ENCODE measurements around the gene TMEM19. TPM values are rescaled to one million over a fixed set of nuclear protein-coding genes. Genes with fewer than 3 reads are reported as not detected.

Gene TMEM19
- 39.3 TPM for total RNA-seq

DNA sequence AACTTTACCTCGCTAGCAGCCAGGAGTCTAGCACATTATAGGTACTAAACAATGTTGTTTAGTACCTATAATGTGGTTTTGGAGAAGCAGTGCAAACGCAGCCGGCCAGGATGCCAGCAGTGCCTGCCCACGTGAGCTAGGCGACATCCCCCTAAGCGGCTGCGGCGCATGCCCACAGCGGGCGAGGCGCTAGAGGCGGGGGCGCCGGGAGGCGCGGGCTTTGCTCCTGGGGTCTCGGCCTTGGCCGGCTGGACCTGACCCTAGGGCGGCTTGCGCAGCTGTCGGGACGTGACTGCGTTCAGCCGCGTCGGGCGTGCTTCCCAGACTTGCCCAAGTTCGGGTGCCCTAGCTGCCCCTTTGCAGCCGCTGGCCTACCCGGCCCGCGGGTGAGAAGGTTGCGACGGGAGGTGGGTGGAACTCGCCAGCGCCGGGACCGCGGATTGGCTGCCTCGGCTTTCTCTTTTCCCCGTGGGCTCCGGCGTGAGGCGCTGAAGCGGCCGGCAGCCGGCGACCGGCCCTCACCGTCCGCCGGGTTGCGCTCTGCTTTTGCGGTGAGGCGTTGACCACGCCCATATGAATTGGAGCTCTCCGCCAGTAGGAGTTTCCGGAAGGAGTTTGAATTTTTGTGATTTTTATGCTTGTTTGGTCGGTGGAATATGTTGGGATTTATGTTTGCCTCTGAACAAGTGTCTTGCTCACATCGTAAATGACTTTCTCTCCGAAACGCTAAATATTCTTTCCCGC lies at the start of gene TMEM19:
Gene TMEM19 (plus strand): TSS at position 169 of the 744 bp plus-strand sequence. CDS start 599 bp downstream, outside the sequence.
- peak; percentile 91 for DNase-seq (ENCODE audit: low spot score)

DNA sequence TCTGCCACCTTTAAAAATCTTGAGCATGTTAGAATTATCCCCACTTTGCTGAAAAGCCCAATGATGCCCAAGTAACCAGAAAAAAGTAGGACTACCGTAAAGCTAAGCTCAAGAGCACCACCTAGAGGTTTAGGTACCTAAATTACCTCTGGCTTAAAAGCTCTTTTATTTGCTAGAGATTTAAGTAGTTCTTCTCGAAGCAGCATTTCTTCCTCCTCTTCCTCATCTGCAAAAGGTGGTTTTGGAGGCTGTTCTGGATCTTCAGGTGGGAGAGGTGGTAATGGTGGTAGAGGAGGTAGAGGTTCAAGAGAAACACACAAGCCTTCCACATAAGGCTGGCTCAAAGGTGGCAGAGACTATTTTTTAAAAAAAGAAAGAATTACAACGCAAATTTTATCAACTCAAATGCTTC lies 49.2 kb upstream of the TMEM19 start:
- no peak for DNase-seq (ENCODE audit: low spot score)

DNA sequence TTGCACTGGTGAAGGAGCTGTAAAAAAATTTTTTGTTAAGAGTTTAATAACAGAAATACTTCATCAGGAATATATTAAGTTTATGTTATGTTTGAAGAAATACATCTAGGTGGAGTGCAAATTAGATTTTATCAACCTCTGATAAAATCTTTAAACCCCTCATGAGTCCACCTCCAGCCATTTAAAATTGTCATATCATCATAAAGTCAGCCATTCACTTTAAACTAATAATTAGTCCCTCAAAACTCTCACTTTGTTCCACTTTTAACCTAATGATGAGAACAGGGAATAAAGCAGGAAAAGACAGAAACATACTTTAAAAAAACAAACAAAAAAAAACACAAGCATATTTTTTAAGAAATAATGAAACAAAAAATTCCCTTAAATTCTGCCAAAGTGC lies 47.4 kb upstream of the TMEM19 start:
- DNase-seq (ENCODE audit: low spot score) = no peak

DNA sequence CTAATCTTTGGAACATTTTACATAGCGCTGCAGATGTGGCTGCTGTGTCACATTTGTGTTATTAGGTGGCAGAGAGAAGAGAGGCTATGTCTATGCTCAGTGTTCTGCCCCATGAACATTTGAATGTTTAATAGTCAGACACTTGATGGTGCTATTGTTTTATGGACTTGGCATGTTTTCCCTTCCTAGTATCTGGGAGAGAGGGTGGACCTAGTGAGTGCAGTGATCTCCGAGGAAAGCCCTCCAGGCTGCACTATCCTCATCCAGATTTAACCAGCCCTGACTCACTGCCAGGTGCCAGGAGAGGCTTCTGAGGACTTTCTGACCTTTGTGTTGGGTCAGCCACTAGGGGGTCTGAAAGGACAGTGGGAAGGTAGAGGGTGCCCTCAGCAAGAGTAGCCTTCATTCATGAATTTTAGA lies 46.5 kb upstream of the TMEM19 start:
- no peak for DNase-seq (ENCODE audit: low spot score)

DNA sequence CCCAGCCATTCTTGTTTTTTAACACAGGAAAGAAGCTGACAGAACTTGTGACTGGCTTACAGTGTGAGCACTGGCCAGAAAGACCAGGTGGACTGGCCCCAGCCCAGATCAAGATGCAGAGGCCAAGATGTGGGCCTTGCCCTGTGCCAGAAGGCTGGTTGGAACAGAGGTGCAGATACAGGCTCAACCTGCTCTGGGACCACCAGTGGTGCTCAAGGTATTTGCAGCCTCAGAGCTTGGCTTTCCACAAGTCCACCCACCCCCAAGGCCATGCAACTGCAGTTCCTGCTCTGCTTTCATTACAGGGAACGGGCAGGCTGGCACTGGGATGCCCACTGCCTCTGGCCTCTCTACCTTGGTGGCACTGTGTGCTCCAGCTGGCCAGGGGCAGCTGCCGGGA lies 45.6 kb upstream of the TMEM19 start:
- DNase-seq (ENCODE audit: low spot score) = no peak

DNA sequence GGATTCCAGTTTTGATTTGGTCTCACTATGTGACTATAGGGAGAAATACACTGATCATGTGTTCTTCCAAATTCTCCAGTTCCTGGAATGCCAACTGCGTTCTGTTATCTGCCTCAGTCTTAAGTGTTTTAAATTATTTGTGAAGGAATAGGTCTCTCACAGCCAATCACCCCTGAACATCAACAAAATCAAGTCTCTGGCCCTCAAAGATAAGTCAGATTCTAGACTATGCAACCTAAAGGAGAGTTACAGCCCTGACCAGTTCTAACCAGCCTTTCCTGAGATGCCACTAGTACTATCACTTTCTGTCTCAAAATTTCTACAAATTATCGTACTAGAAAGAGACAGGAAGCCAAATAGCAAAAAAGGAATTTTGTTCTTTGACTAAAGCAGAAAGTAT lies 44.5 kb upstream of the TMEM19 start:
- DNase-seq (ENCODE audit: low spot score) = no peak

DNA sequence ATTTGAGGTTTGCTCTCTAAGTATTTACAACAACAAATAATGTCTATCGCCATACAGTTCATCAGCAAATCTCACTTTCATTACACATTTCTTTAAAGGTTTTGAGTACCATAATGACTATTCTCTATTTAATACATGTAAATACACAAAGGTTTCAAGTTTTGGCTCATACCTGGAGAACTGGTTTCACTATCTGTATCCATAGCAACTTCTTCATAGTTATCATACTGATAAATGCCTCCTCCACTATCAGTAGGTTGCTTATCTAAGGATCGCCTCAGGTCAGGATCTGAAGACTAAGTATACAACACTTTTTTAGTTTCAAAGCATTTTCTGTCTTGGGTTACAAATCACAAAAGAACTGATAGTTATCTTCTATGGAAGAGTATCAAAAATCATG lies 43.6 kb upstream of the TMEM19 start:
- DNase-seq (ENCODE audit: low spot score) = no peak

DNA sequence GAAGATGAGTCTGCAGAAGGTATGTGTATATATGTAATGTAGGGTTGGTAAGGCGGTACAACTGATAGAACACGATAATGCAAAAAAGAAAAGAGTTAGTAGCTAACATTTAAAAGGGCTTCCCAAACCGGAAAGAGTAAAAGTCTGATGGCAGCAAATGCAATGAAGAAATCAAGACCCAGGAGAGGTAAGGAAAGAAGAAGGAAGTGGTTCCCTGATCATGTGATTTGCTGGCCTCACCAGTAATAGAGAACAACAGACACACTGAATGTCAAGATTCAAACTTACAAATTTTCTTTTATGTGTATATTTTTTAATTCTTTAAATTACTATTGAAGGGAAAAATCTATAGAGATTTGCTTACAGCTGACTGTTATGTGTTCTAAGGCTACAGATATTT lies 40.6 kb upstream of the TMEM19 start:
- no peak for DNase-seq (ENCODE audit: low spot score)

DNA sequence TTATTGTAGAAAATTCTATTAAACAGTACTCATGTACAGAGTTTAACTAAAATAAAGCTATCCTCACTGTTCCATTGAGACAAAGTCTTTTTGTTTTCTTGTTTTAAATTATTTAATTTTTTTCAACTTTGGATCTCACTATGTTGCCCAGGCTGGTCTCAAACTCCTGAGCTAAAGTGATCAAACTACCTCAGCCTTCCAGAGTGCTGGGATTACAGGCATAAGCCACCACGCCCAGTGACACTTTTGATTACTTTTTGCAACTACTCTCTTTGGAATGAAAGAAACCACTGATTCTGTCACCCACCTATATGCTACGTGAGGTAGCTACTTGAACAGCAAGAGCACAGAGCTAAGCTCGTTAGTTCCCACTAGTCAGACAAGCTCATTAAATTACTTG lies 39.4 kb upstream of the TMEM19 start:
- DNase-seq (ENCODE audit: low spot score) = no peak

DNA sequence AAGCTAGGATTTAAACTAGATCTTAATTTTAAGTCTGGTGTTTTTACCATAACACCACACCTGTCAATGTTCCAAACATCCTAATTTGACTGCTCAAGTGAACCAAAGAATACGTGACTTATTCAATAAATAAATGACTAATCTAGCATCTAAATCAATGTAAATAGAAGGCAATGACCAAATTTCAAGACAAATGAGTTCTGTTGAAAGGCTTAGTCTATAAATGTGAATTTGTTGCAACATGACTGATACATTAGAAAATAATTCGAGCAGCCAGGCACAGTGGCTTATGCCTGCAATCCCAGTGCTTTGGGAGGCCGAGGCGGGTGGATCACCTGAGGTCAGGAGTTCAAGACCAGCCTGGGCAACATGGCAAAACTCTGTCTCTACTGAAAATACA lies 37.3 kb upstream of the TMEM19 start:
- no peak for DNase-seq (ENCODE audit: low spot score)

DNA sequence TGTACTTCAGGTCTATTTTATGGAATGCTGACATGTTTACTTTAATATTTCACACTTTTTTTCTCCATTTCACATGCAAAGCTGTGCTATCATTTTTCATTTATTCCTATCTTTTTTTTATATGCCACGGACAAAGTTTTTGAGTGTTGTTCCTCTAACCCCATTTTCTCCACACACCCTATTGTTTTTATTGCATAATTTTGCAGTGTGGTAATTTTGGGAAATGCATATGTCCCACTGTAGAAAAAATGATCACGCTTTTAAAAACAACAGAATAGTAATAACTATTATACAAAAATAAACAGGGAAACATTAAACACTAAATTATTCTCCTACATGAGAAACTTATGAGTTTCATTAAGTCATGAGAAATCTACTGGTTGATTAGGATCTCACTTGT lies 36.5 kb upstream of the TMEM19 start:
- no peak for DNase-seq (ENCODE audit: low spot score)

DNA sequence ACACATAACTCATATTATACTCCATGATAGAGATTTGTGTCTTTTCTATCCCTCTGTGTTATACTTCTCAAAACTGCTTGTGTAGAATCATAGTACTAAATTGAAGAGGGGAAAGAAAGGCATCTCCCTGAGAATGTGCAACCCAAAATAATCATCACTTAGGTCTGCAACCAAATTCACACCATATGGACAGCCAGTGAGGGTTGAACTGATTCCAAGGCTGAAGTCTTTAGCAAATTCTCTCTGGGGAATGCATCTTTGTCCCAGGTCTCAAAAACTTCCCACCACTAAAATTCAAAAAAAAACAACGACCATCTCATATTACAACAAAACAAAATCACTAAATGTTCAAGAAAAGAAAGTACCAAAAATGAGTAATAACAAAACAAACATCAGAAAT lies 33.2 kb upstream of the TMEM19 start:
- DNase-seq (ENCODE audit: low spot score) = no peak

DNA sequence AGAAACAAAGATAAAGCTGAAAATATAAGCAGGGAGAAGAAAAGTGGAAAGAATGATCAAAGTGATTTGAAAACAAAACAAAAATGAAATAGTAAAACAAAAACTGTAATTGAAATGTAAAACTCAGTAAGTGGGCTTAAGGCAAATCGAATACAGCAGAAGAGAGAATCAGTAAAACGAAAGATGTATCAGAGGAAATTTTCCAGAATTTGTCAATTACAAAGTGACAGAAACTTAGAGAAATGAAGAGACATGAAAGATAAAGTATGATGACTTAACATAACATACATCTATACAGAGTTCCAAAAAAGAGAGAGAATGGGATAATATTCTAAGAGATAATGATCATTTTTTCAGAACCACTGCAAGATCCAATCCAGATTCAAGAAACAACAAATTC lies 32.7 kb upstream of the TMEM19 start:
- DNase-seq (ENCODE audit: low spot score) = no peak

DNA sequence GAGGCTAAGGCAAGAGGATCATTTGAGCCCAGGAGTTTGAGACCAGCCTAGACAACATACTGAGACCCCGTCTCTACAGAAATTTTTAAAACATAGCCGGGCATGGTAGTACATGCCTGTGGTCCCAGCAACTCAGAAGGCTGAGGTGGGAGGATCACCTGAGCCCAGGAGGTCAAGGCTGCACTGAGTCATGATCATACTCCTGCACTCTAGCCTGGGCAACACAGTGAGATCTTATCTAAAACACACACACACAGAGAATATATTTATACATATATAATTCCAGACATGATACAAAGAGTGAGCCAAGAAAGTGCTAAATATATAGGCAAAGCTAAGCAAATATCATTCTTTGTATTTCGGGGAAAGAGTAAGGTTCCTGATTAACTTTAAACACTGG lies 31.7 kb upstream of the TMEM19 start:
- DNase-seq (ENCODE audit: low spot score) = no peak

DNA sequence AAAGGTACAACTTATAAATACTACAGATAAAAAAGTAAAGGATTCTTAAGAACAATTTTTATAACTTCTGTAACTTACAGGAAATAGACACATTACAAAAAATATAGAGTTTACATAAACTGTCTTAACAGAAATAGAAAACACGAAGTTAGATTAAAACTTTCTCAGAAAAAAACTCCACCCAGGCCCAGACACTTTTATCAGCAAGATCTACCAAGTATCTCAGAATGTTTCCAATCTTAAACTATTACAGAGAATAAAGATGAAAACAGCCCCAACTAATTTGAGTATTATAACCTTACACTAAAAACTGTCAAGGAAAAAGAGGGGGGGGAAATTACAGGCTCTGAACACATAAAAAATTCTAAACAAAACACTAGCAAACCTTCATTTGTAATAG lies 30.4 kb upstream of the TMEM19 start:
- DNase-seq (ENCODE audit: low spot score) = no peak

DNA sequence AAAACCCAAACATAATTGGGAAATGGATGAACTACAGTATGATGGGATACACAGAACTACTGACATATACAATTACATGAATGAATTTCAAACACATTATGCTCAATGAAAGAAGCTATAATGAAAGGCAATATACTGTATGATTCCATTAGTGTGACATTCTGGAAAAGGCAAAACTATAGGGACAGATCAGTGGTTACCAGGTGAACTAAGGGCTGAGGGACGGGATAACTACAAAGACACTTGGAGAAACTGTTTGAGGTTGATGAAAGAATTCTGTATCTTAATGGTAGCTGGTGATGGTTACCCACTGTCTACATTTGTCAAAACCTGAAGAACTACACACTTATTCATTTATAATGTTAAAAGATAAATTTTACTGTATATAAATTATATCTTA lies 30.0 kb upstream of the TMEM19 start:
- DNase-seq (ENCODE audit: low spot score) = no peak

DNA sequence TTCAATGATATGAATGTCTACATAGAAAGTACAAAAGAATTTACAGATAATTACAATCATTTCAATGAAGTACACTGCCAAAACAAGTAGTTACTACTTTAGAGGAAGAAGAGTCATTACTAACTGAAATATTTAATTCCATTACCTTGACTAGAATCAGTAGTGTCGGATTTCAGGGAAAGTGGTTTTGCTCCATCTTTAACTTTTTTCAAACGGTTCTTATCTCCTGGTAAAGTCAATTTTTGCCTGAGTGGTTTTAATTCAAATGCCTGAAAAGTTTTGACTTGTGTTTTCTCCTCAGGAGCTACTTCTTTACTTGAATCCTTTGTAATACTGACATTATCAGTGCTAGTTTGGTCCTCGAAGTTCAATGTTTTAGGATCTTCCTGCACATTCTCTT lies 29.1 kb upstream of the TMEM19 start:
- no peak for DNase-seq (ENCODE audit: low spot score)

DNA sequence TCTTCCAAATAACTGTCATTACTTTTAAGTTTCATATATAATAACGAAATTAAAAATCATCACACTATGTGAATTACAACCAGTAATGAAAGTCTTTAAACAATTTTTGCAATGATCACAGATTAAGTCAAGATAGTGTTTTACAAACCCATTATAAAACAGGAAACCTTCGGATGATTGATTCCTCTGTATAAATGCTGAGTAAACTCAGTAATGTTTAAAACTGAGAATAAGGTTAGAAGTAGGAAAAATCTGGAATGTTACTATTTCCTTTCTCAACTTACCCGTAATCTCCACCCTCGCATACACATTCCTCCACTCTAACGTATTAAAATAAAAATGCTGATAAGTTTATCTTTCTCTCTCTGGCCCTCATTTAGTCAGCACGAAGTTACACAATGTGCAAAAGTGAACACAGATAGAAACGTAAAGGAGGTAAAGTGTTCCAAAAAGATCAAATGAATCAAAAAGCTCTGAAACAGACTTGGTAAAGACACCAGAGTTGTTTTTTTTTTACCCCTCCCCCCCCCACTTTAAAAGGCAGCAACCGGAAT lies 23.8 kb upstream of the TMEM19 start:
- DNase-seq (ENCODE audit: low spot score) = no peak

DNA sequence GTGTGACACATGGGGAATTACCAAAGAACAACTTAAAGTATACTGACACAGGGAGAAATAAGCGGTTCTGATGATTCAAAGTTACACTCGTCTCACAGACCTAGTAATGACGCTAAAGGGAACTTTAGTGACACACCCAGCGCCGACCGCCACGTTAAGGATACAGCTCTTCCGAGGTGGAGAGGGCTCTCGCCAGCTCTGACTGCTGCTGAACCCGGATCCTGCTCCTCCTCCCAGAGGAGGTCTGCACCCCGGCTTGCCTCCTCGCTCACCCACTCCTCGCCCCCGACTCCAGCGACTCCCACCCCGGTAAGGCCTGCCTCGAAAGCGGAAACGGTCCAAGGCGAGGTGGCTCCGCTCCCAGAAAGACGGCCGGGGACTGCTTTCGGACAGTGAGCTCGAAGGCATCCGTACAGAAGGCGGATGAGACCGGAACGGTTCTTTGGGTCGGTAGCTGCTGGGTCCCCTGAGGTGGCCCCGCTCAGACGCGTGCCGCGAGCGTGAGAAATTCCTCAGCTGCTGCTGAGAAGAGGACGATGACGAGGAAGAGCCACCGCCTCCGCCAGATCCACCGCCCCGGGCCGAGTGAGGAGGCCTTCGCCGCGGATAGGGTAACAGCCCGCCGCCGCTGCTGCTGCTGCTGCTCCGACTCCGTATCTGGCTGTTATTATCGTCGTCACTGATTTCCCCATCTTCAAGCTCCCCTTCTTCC lies 22.9 kb upstream of the TMEM19 start:
- peak; percentile 75 for DNase-seq (ENCODE audit: low spot score)

DNA sequence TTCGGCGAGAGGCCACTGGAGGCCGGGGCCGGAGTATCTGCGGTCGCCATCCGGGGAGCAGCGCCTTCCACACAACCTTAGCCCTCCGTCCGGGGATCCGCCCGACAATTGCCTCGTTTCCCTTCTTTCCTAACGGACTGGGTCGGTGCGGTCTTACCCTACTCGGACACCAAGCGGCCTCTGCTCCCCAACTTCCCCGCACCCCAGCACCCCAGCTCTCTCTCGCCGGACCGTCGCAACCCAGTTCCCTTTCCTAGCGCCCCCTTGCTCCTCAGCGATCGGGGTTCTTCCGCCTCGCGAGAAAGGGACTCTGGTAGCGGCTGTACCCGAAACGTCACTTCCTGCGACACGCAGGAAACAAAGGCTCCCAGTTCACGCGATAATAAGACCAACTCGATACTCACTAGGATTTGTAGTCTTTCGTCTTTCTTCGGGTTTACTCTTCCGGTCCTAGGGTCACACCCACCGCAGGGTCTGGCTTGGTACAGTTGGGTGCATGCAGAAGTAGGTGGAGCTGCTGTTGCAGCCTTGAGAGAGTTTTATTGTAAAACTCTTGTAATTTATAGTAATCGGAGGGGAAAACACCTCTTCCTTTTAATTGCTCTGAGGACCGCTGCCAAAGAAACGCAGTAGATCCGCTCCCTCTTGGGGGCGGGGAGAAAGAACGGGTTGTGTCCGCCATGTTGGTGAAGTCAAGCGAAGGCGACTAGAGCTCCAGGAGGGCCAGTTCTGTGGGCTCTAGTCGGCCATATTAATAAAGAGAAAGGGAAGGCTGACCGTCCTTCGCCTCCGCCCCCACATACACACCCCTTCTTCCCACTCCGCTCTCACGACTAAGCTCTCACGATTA lies 22.1 kb upstream of the TMEM19 start, which contains the start of the genes THAP2 and ZFC3H1:
Gene THAP2 (plus strand): TSS at position 741 of the 850 bp plus-strand sequence. CDS start 209 bp downstream, outside the sequence.
Gene ZFC3H1 (minus strand): TSS at position 288 of the 850 bp plus-strand sequence. CDS start 238 bp downstream, at position 50.
- peak; percentile 96 for DNase-seq (ENCODE audit: low spot score)

DNA sequence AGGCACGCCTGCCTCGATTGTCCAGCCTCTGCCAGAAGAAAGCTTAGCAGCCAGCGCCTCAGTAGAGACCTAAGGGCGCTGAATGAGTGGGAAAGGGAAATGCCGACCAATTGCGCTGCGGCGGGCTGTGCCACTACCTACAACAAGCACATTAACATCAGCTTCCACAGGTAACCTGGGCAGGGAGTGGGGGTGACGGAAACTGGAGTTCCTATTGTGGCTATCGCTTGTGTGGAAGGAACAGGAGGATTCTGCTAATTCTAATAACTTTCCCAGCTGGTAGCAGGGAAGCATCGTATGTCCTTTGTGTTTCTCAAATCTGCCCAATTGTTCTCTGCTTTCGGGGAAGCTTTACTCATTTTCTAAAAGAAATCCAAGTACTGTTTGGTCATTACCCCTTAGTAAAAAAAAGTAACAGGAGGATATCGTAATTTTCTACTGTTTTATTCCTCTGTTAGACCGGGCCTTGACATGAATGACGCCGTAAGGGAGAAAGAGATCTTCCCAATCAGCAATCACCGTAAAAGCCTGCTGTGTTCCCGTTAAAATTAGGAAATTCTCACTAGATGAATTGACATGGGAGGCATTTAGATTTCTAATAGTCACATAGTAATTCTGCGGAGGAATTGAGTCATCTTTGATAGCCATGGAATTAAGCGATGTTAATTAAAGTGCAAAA lies 21.3 kb upstream of the TMEM19 start:
- DNase-seq (ENCODE audit: low spot score) = no peak

All from ureter (tissue), 1 donor.